Common myeloid progenitor, CD34-positive (primary cell): ENCODE data around the gene EPB41L4A.
A peak's percentile ranks its signal among the peaks of the same experiment; 100 is the strongest.
"Not testable (repeated sequence)": the region's sequence is repeated elsewhere in the genome, so short reads cannot be mapped to it uniquely, and the experiment has no call there.

Source experiments
- CTCF ChIA-PET: fragments of 350-600 bp; sonication (Branson Sonifier 250); formaldehyde crosslinking; loops from one replicate; lab custom pipeline; 2021; ENCODE audit warnings: antibody characterized with exemption; lab: Charles Lee
- POLR2A ChIA-PET: fragments of 350-600 bp; sonication (Branson Sonifier 250); formaldehyde crosslinking; loops from one replicate; lab custom pipeline; 2021; ENCODE audit warnings: antibody characterized with exemption; lab: Charles Lee
- DNase-seq, 3 donors: peaks; one replicate each; pipeline versions ENCODE4 v3.0.0 to v3.0.0-alpha.2; 2013
- H3K27ac ChIP-seq, 2 experiments: 1 replicate in 1 of 2; 2 replicates in 1 of 2; pipeline ENCODE4 v1.7.0; 2013; ENCODE audit warnings: inconsistent platforms in 2 of 2, low read length in 2 of 2, mild to moderate bottlenecking in 2 of 2, low read depth in 1 of 2, moderate library complexity in 1 of 2; ENCODE audit not compliant: severe bottlenecking in 2 of 2, insufficient read depth in 1 of 2, poor library complexity in 1 of 2
- H3K27me3 ChIP-seq, 5 experiments: replicated peaks in 2 of 5; 1 replicate in 3 of 5; 2 replicates in 2 of 5; pipeline versions ENCODE4 v1.6.1 to v1.7.0; 2013; ENCODE audit warnings: low read length in 4 of 5, mild to moderate bottlenecking in 2 of 5, moderate library complexity in 2 of 5, inconsistent platforms in 1 of 5; ENCODE audit not compliant: insufficient read depth in 5 of 5, control insufficient read depth in 4 of 5
- H3K36me3 ChIP-seq, 4 experiments: 1 replicate in 2 of 4; 2 replicates in 2 of 4; pipeline versions ENCODE4 v1.6.1 to v1.7.0; 2013; ENCODE audit warnings: low read length in 3 of 4, control low read depth in 1 of 4, mild to moderate bottlenecking in 1 of 4; ENCODE audit not compliant: control insufficient read depth in 4 of 4, insufficient read depth in 4 of 4
- H3K4me1 ChIP-seq, 4 experiments: 1 replicate in 3 of 4; 2 replicates in 1 of 4; pipeline versions ENCODE4 v1.6.1 to v1.7.1; 2013; ENCODE audit warnings: low read length in 3 of 4, mild to moderate bottlenecking in 3 of 4, control low read depth in 1 of 4, inconsistent platforms in 1 of 4, moderate library complexity in 1 of 4; ENCODE audit not compliant: control insufficient read depth in 4 of 4, insufficient read depth in 4 of 4; ENCODE audit errors: control extremely low read depth in 1 of 4
- H3K4me3 ChIP-seq, 7 experiments: 1 replicate in 4 of 7; 2 replicates in 3 of 7; pipeline versions ENCODE4 v1.5.1 to v1.7.0; 2013; ENCODE audit warnings: mild to moderate bottlenecking in 7 of 7, low read length in 6 of 7, moderate library complexity in 6 of 7, inconsistent platforms in 2 of 7, low read depth in 2 of 7, control low read depth in 1 of 7; ENCODE audit not compliant: insufficient read depth in 4 of 7, control insufficient read depth in 1 of 7; ENCODE audit errors: extremely low read depth in 1 of 7
- H3K9me3 ChIP-seq, 5 experiments: 1 replicate in 4 of 5; 2 replicates in 1 of 5; pipeline versions ENCODE4 v1.6.1 to v1.7.1; 2013; ENCODE audit warnings: low read length in 4 of 5, mild to moderate bottlenecking in 2 of 5, inconsistent platforms in 1 of 5, low read depth in 1 of 5, moderate library complexity in 1 of 5; ENCODE audit not compliant: control insufficient read depth in 4 of 5, insufficient read depth in 2 of 5; ENCODE audit errors: control extremely low read depth in 1 of 5
- WGBS: methylation state at CpG from one replicate; pipeline ENCODE4 v1.1.5; 2013; ENCODE audit not compliant: insufficient coverage; 5-methylcytosine and 5-hydroxymethylcytosine counted together

EPB41L4A gene

DNA sequence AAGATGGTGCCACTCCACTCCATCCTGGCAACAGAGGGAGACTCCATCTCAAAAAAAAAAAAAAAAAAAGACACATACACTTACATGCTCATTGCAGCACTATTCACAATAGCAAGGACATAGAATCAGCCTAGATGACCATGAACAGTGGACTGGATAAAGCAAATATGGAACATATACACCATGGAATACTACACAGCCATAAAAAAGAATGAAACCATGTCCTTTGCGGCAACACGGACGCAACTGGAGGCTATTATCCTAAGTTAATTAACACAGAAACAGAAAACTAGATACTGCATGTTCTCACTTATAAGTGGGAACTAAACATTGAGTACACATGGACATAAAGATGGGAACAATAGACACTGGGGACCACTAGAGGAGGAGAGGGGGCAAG is 210.9 kb downstream of the EPB41L4A start:
- H3K36me3 ChIP-seq, H3K4me1 ChIP-seq, H3K9me3 ChIP-seq, H3K27ac ChIP-seq, POLR2A ChIA-PET, H3K4me3 ChIP-seq, DNase-seq: not testable (repeated sequence)
- peaks cover 0 to 12% (median 4%) of the 10 kb centered on the region in 5 experiments for H3K27me3 ChIP-seq
- no CpG with 5 or more reads among the region's 3 CpGs for WGBS
- CTCF ChIA-PET, result interaction anchor here (1.2 kb wide), 1 partner anchor 9 kb away, joined by 3 read pairs; no protein-coding TSS in a partner anchor

DNA sequence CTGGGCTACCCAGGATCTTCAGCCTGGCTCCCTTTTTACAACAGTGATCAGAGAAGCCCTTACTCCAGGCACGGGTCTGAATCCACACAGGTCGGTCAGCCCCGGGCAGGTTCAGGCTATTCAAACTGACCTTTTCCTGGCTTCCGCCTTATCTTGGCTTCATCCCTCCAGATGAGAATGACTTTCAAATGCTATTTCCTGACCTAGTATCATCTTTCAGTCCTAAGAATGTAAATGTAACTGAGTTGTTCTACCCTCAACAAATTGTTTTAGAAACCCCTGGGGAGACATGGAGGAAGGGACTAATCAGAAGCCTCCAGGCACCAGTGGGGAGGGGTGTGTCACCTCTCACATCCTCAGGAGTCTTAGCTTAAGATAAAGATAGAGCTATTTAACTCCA is 213.2 kb downstream of the EPB41L4A start:
- Histone ChIP-seq H3K4me1 (no peaks in the 10 kb centered on the region), H3K27ac (no peak overlapping the region), H3K27me3 (peaks cover 0 to 17% (median 2%) of the 10 kb centered on the region in 5 experiments), H3K36me3 (no peaks in the 10 kb centered on the region), H3K4me3 (no peak overlapping the region), H3K9me3 (no peaks in the 10 kb centered on the region)
- ChIA-PET POLR2A (interaction anchor here (0.6 kb wide), 1 partner anchor 9 kb away, joined by 3 read pairs; no protein-coding TSS in a partner anchor), CTCF (interaction anchor here (1.1 kb wide), 1 partner anchor 18 kb away, joined by 3 read pairs; no protein-coding TSS in a partner anchor)
- 90% methylated on average over 2 of the region's 4 CpGs for WGBS
- no peak for DNase-seq

GRCh38 chr5:112203229-112203628 is 215.8 kb downstream of the EPB41L4A start:
- H3K4me1 ChIP-seq, result no peaks in the 10 kb centered on the region
- H3K9me3 ChIP-seq, result no peaks in the 10 kb centered on the region
- DNase-seq, result no peak
- ChIA-PET POLR2A (no interaction called here), CTCF (no interaction called here)
- no peak overlapping the region for H3K4me3 ChIP-seq
- no peak overlapping the region for H3K27ac ChIP-seq
- peaks cover 0 to 21% (median 4%) of the 10 kb centered on the region in 5 experiments for H3K27me3 ChIP-seq
- WGBS, result no CpG with 5 or more reads among the region's 4 CpGs
- no peaks in the 10 kb centered on the region for H3K36me3 ChIP-seq

- peaks cover 0 to 21% (median 4%) of the 10 kb centered on the region in 5 experiments for H3K27me3 ChIP-seq
- no peaks in the 10 kb centered on the region for H3K4me1 ChIP-seq
- no peaks in the 10 kb centered on the region for H3K9me3 ChIP-seq
- ChIA-PET CTCF (no interaction called here), POLR2A (no interaction called here)
- WGBS, result no CpG with 5 or more reads among the region's 2 CpGs
- DNase-seq, result no peak
- no peak overlapping the region for H3K27ac ChIP-seq
- H3K4me3 ChIP-seq, result no peak overlapping the region
- no peaks in the 10 kb centered on the region for H3K36me3 ChIP-seq
Observed at GRCh38 chr5:112202694-112203093, 216.4 kb downstream of the EPB41L4A start.

- ChIA-PET CTCF (no interaction called here), POLR2A (no interaction called here)
- Histone ChIP-seq H3K27me3 (peaks cover 0 to 31% (median 8%) of the 10 kb centered on the region in 5 experiments), H3K9me3 (no peaks in the 10 kb centered on the region), H3K36me3 (no peaks in the 10 kb centered on the region), H3K27ac (no peak overlapping the region), H3K4me1 (no peaks in the 10 kb centered on the region), H3K4me3 (no peak overlapping the region)
- 86% methylated on average over 1 of the region's 3 CpGs for WGBS
- no peak for DNase-seq
Observed at GRCh38 chr5:112201141-112201540, 217.9 kb downstream of the EPB41L4A start.

DNA sequence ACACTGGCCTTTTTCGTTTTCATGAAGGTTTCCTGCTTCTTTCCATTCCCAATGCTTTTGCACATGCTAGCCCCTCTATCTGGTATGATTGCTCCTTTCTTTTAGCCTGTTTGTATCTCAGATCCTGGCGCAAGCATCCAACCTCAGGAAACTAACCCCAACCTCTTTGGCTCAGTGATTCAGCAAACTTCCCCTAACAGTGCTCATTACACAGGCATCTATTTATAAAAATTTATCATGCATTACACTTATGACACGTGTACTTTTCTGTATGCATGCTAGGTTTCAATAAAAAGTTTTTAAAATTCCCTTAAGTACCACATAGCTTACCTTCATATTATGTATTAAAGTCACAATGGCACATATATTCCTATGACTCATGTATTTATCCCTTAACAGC is 218.9 kb downstream of the EPB41L4A start:
- Histone ChIP-seq H3K4me3 (no peak overlapping the region), H3K36me3 (no peaks in the 10 kb centered on the region), H3K4me1 (no peaks in the 10 kb centered on the region), H3K9me3 (no peaks in the 10 kb centered on the region), H3K27me3 (peaks cover 0 to 24% (median 9%) of the 10 kb centered on the region in 5 experiments), H3K27ac (no peak overlapping the region)
- POLR2A ChIA-PET, result no interaction called here
- 50% methylated on average over 2 of the region's 3 CpGs for WGBS
- peak in 1 of 3 donors; percentile 12 for DNase-seq
- CTCF ChIA-PET, result interaction anchor here (1.4 kb wide), 1 partner anchor 11 kb away, joined by 3 read pairs; no protein-coding TSS in a partner anchor

- Histone ChIP-seq H3K27me3 (peaks cover 0 to 27% (median 13%) of the 10 kb centered on the region in 5 experiments), H3K27ac (no peak overlapping the region), H3K4me3 (no peak overlapping the region), H3K36me3 (no peaks in the 10 kb centered on the region), H3K4me1 (no peaks in the 10 kb centered on the region), H3K9me3 (no peaks in the 10 kb centered on the region)
- ChIA-PET POLR2A (interaction anchor here (0.6 kb wide), 1 partner anchor 9 kb away, joined by 3 read pairs; no protein-coding TSS in a partner anchor), CTCF (interaction anchor here (0.8 to 0.9 kb wide), 2 partner anchors 14 to 46 kb away, joined by 3 to 5 read pairs; no protein-coding TSS in a partner anchor)
- 97% methylated on average over 3 of the region's 3 CpGs for WGBS
- DNase-seq, result no peak
Observed at GRCh38 chr5:112196584-112196983, 222.5 kb downstream of the EPB41L4A start.
